ENCODE measurements around the gene FERMT3. TPM values are rescaled to one million over a fixed set of nuclear protein-coding genes. Genes with fewer than 3 reads are reported as not detected.

Gene FERMT3
- total RNA-seq, 1 experiment from 2014 or later, result 4.9 TPM

- Histone ChIP-seq H3K4me1 (peaks cover 6% of the 10 kb centered on the region), H3K36me3 (no peaks in the 10 kb centered on the region; the same call in 1 of the 2 replicates), H3K27ac (no peak overlapping the region), H3K9me3 (replicated peaks) (no peaks in the 10 kb centered on the region), H3K4me3 (no peak overlapping the region), H3K27me3 (no peaks in the 10 kb centered on the region)
- DNase-seq, result peak in 1 of 2 experiments; percentile 42
Measured at GRCh38 chr11:64223001-64223651, 16.6 kb downstream of the FERMT3 start.

- no peak overlapping the region; the same call in 1 of the 2 replicates for H3K27ac ChIP-seq
- peaks cover 6% of the 10 kb centered on the region for H3K4me1 ChIP-seq
- no peaks in the 10 kb centered on the region for H3K27me3 ChIP-seq
- no peak for DNase-seq
- peak overlapping the region; percentile 69 for H3K4me3 ChIP-seq
- no peaks in the 10 kb centered on the region; the same call in 1 of the 2 replicates for H3K36me3 ChIP-seq
- H3K9me3 ChIP-seq (replicated peaks), result no peaks in the 10 kb centered on the region
Measured at GRCh38 chr11:64224151-64224890, 17.8 kb downstream of the FERMT3 start.

- H3K4me1 ChIP-seq, result peaks cover 6% of the 10 kb centered on the region
- no peaks in the 10 kb centered on the region for H3K9me3 ChIP-seq (replicated peaks)
- peak overlapping the region; percentile 69 for H3K4me3 ChIP-seq
- peak overlapping the region; percentile 80 for H3K27ac ChIP-seq
- H3K36me3 ChIP-seq, result no peaks in the 10 kb centered on the region; the same call in 1 of the 2 replicates
- no peaks in the 10 kb centered on the region for H3K27me3 ChIP-seq
- no peak for DNase-seq
Measured at GRCh38 chr11:64224891-64225607, 18.5 kb downstream of the FERMT3 start.

DNA sequence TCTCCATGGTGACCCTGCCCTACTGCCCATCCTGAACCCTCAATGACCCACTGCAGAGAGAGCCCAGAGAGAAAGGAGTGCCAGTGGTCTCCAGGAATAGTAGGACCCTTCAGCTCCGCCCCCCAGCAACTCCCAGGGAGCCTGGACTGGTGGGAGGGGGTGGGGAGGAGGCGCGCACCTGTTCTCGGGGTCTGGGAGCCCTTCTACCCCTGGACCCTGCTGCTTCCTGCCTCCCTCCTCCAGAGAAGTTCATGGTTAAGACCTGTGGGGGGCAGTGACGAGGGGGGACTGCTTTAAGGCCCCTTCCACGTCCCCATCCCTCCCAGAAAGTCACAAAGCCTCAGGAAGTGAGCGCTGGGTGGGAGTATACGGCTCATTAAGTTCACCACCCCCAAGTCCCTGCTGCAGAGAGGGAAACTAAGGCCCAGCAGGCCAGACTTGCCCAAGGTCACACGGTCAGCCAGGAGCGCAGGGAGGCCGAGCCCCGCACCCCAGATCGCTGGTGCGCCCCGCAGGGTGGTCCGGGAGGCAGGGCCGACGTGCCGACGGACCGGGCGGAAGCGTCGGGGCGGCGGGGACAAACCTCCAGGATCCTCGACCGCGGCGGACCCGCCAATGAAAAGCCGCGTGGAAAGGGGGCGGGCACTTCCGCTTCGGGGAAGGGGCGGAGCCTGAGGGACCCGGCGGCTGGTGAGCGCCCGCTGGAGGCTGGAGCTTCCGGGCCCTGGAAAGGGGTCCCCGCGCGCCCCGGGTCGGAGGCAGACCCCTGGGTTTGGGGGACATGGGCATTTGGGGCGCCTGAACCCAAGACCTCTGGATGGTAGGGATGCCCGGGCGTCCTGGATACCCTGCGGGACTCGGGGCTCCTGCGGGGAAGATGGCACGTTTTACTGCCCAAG, 19.3 kb downstream of the FERMT3 start, which contains the start of the genes NUDT22 and TRPT1:
Gene NUDT22, plus strand, starts transcription at position 667 of the 899 bp plus-strand sequence. CDS start 379 bp downstream, outside the sequence.
Gene TRPT1, minus strand, starts transcription at position 579 of the 899 bp plus-strand sequence. Its CDS starts 326 bp downstream, at position 253.
- no peaks in the 10 kb centered on the region for H3K27me3 ChIP-seq
- H3K4me1 ChIP-seq, result peaks cover 6% of the 10 kb centered on the region
- peak; percentile 90 to 92 for DNase-seq
- no peaks in the 10 kb centered on the region for H3K9me3 ChIP-seq (replicated peaks)
- H3K27ac ChIP-seq, result peak within 1 kb of the TSS; percentile 80
- H3K36me3 ChIP-seq, result no peaks in the 10 kb centered on the region; the same call in 1 of the 2 replicates
- peak within 1 kb of the TSS; percentile 69 for H3K4me3 ChIP-seq

DNA sequence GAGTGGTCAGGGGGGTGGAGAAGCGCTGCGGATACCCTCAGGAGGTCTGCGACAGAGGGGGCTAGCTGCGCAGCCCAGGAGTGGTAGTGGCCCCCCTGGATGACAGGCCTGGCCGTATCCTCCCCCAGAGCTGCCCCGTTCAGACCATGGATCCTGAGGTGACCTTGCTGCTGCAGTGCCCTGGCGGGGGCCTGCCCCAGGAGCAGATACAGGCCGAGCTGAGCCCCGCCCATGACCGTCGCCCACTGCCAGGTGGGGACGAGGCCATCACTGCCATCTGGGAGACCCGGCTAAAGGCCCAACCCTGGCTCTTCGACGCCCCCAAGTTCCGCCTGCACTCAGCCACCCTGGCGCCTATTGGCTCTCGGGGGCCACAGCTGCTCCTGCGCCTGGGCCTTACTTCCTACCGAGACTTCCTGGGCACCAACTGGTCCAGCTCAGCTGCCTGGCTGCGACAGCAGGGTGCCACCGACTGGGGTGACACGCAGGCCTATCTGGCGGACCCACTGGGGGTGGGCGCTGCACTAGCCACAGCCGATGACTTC, 20.1 kb downstream of the FERMT3 start:
- peak; percentile 67 to 69 for DNase-seq
- H3K36me3 ChIP-seq, result no peaks in the 10 kb centered on the region; the same call in 1 of the 2 replicates
- no peaks in the 10 kb centered on the region for H3K9me3 ChIP-seq (replicated peaks)
- peak overlapping the region; percentile 69 for H3K4me3 ChIP-seq
- H3K27me3 ChIP-seq, result no peaks in the 10 kb centered on the region
- peak overlapping the region; percentile 80 for H3K27ac ChIP-seq
- peaks cover 6% of the 10 kb centered on the region for H3K4me1 ChIP-seq

GRCh38 chr11:64227405-64227956, 21.0 kb downstream of the FERMT3 start:
- Histone ChIP-seq H3K27me3 (no peaks in the 10 kb centered on the region), H3K9me3 (replicated peaks) (no peaks in the 10 kb centered on the region), H3K4me1 (peaks cover 6% of the 10 kb centered on the region), H3K4me3 (peak overlapping the region; percentile 69), H3K36me3 (no peaks in the 10 kb centered on the region; the same call in 1 of the 2 replicates), H3K27ac (no peak overlapping the region; the same call in 1 of the 2 replicates)
- DNase-seq, result no peak

GRCh38 chr11:64229090-64229743, 22.7 kb downstream of the FERMT3 start:
- DNase-seq, result no peak
- H3K27ac ChIP-seq, result no peak overlapping the region
- H3K9me3 ChIP-seq (replicated peaks), result no peaks in the 10 kb centered on the region
- no peak overlapping the region for H3K4me3 ChIP-seq
- H3K27me3 ChIP-seq, result no peaks in the 10 kb centered on the region
- H3K36me3 ChIP-seq, result no peaks in the 10 kb centered on the region
- H3K4me1 ChIP-seq, result peaks cover 4% of the 10 kb centered on the region

DNA sequence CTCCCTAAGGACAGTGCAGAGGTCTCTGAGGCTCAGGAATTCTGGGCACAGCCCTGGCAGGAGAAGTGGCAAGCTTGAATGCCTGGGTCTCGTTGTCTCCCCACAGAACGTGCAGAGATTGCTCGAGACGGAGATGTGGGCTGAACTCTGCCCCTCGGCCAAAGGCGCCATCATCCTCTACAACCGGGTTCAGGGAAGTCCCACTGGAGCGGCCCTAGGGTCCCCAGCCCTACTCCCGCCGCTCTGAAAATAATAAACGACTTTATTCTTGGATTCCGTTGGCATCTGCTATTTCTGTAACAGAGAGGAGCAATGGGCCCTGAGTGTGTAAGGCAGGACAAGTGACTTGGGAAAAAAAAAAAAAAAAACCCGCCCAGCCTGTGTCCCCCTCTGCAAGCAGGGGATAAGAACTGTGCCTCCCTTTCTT, 23.2 kb downstream of the FERMT3 start:
- Histone ChIP-seq H3K4me1 (peaks cover 2% of the 10 kb centered on the region), H3K27ac (no peak overlapping the region), H3K27me3 (no peaks in the 10 kb centered on the region), H3K9me3 (replicated peaks) (no peaks in the 10 kb centered on the region), H3K4me3 (no peak overlapping the region), H3K36me3 (no peaks in the 10 kb centered on the region)
- no peak for DNase-seq

DNA sequence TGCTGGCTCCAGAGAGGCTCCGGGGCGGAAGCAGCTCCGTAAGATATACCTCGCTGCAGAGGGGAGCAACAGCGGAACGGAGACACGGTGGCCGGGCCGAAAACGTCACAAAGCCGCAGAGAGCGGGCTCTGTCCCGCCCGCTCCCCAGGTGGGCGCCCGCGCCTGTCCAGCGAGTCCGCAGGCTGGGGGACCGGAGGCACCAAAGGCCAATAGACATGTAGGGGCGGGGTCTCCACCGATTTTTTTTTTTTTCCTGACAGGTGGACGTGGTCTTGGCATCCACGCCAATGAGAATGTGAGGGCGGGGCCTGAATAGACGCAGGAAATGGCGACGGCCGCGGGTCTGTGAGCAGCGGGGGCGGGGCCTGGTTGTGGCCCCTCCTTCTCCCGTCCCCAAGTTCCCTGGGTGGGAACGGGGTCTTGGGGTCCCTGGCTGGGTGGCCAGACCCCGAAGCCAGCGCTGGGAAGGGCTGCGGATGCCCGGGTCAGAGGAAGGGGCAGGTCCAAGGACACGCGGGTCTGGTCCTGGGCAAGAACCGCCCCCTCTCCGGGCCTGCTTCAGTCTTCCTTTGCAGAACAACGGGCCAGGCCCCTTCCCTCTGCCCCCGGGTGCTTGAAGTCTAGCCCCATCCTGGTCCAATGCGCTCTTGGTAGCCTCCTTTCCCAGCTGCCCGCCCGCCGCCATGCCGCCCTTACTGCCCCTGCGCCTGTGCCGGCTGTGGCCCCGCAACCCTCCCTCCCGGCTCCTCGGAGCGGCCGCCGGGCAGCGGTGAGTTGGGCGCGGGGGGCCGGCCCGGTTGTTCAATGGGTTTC, 23.9 kb downstream of the FERMT3 start, which contains the start of gene DNAJC4:
Gene DNAJC4, plus strand, starts transcription at position 378 of the 814 bp plus-strand sequence. Its CDS starts 307 bp downstream, at position 685.
- no peaks in the 10 kb centered on the region for H3K9me3 ChIP-seq (replicated peaks)
- no peak for DNase-seq
- no peak within 1 kb of the TSS for H3K27ac ChIP-seq
- H3K4me1 ChIP-seq, result no peaks in the 10 kb centered on the region; the same call in 1 of the 2 replicates
- no peaks in the 10 kb centered on the region for H3K27me3 ChIP-seq
- H3K36me3 ChIP-seq, result no peaks in the 10 kb centered on the region
- H3K4me3 ChIP-seq, result no peak within 1 kb of the TSS

DNA sequence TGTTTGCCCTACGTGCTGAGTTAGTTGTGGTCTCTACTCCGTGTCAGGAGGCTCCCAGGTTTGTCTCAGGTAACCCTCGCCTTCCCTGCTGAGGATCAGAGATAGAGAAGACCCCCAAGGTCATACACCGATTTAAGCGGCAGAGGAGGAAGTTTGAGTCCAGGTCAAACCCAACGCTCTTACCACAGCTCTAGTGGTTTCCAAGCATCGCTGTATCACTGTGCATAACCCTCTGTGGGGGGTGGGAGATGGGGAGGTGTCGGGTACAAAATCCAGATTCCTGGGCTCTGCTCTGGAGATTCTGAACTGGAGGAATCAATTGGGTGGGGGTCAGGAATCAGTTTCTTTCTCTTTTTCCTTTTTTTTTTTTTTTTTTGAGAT, 24.5 kb downstream of the FERMT3 start:
- Histone ChIP-seq H3K27ac (no peak overlapping the region), H3K36me3 (no peaks in the 10 kb centered on the region), H3K4me1 (no peaks in the 10 kb centered on the region; the same call in 1 of the 2 replicates), H3K4me3 (no peak overlapping the region), H3K9me3 (replicated peaks) (no peaks in the 10 kb centered on the region), H3K27me3 (no peaks in the 10 kb centered on the region)
- no peak for DNase-seq

- DNase-seq, result no peak
- Histone ChIP-seq H3K4me1 (no peaks in the 10 kb centered on the region; the same call in 1 of the 2 replicates), H3K9me3 (replicated peaks) (no peaks in the 10 kb centered on the region), H3K4me3 (no peak overlapping the region), H3K27ac (no peak overlapping the region), H3K27me3 (no peaks in the 10 kb centered on the region), H3K36me3 (peaks cover 2% of the 10 kb centered on the region; the same call in 1 of the 2 replicates)
Measured at GRCh38 chr11:64231546-64231945, 25.0 kb downstream of the FERMT3 start.
